ENCODE data around the gene SMARCA2.

Gene SMARCA2

GRCh38 chr9:2085716-2086115, 70.6 kb downstream of the SMARCA2 start:
- no peak overlapping the region for H3K4me3 ChIP-seq (ENCODE audit: insufficient read depth, low read depth, low read length, poor library complexity, severe bottlenecking)
- no peak overlapping the region for H3K27ac ChIP-seq (ENCODE audit: insufficient read depth, low read length, poor library complexity, severe bottlenecking)
- H3K9me3 ChIP-seq (ENCODE audit: control insufficient read depth, low read length), result no peaks in the 10 kb centered on the region

DNA sequence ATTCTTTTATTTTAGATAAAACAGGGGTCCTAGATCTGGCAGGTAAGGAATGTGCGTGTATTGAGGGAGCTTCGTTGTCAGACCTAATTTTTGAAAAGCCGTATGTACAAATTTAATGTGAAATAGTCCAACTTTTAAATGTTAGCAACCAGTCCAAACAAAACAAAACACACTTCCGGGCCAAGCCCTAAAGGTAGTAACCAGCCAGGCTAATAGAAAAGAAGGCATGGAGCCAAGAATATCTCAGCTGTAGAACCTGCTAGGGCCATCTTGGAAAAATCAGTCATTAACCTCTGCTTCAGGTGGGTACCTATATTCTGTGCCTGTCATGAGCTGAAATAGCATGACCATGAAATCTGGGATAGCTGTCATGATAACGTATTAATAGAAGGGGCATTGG, 71.0 kb downstream of the SMARCA2 start:
- H3K4me1 ChIP-seq (ENCODE audit: control insufficient read depth, insufficient read depth, low read length, poor library complexity, severe bottlenecking), result no peaks in the 10 kb centered on the region
- no peaks in the 10 kb centered on the region for H3K9me3 ChIP-seq (ENCODE audit: control insufficient read depth, low read length)
- H3K36me3 ChIP-seq (ENCODE audit: control insufficient read depth, insufficient read depth, low read length), result peaks cover 83% of the 10 kb centered on the region
- no peaks in the 10 kb centered on the region for H3K27me3 ChIP-seq (replicated peaks; ENCODE audit: control insufficient read depth, insufficient read depth, low read length, poor library complexity, severe bottlenecking)
- H3K4me3 ChIP-seq (ENCODE audit: insufficient read depth, low read depth, low read length, poor library complexity, severe bottlenecking), result no peak overlapping the region
- no peak for DNase-seq
- no peak overlapping the region for H3K27ac ChIP-seq (ENCODE audit: insufficient read depth, low read length, poor library complexity, severe bottlenecking)

More at GRCh38 chr9:2085716-2086115, 70.6 kb downstream of the SMARCA2 start:
- no peaks in the 10 kb centered on the region for H3K4me1 ChIP-seq (ENCODE audit: control insufficient read depth, insufficient read depth, low read length, poor library complexity, severe bottlenecking)
- peaks cover 82% of the 10 kb centered on the region for H3K36me3 ChIP-seq (ENCODE audit: control insufficient read depth, insufficient read depth, low read length)
- H3K27me3 ChIP-seq (replicated peaks; ENCODE audit: control insufficient read depth, insufficient read depth, low read length, poor library complexity, severe bottlenecking), result no peaks in the 10 kb centered on the region
- DNase-seq, result no peak

DNA sequence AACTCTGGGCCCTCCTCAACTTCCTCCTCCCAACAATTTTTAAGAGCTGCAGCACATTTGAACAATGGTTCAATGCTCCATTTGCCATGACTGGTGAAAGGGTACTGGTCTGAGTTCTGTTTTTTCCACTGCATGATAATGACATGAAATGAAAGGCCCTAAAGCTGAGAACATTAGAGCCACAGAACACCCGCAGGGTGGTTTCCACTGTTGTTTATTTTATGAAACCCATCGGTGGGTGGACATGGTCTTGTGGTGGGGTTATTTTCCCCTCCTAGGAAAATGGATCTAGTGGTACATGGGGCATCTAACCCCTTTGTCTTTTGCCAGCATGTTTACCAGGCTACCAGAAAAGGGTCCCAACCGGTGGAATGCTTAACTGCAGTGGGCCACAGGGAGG, 71.8 kb downstream of the SMARCA2 start:
- Histone ChIP-seq H3K36me3 (ENCODE audit: control insufficient read depth, insufficient read depth, low read length) (peaks cover 83% of the 10 kb centered on the region), H3K27ac (ENCODE audit: insufficient read depth, low read length, poor library complexity, severe bottlenecking) (no peak overlapping the region), H3K4me3 (ENCODE audit: insufficient read depth, low read depth, low read length, poor library complexity, severe bottlenecking) (no peak overlapping the region), H3K27me3 (replicated peaks; ENCODE audit: control insufficient read depth, insufficient read depth, low read length, poor library complexity, severe bottlenecking) (no peaks in the 10 kb centered on the region), H3K9me3 (ENCODE audit: control insufficient read depth, low read length) (no peaks in the 10 kb centered on the region), H3K4me1 (ENCODE audit: control insufficient read depth, insufficient read depth, low read length, poor library complexity, severe bottlenecking) (no peaks in the 10 kb centered on the region)
- no peak for DNase-seq

DNA sequence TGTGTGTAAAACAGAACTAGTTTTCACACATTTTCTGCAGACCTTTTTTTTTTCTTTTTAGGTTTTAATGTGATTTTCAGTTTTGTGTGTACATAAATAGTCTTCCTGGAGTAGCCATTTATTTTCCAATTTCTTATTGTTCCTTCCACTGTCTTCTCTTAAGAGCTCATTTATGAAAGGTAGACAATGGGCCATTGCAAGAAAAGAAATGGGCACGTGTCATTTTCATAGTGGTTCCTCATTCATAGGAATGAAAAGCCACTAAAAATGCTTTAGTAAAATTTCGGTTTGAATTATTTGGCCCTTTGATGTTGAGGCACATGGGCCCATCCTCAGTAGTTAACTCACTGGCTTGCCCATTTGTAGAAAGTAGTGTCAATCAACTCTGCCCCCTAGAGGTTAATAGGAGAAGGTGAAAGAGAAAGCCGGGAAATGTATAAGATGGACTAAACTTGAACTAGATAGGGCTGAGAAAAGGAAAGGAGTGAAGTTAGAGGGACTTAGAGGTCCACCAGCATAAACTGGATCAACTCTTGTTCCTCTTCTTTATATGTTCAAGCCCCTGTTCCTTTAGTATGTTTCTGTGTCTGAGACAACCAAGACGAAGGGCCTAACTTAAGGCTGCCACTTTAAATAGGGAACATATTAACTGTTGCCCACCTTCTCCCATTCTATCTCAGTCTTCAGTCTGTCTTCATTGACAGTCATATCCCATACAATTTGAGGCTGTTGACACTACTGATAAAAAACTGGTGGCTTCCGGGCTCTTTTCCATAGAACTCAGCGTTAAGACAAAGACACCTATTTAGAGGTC, 72.6 kb downstream of the SMARCA2 start:
- Histone ChIP-seq H3K4me3 (ENCODE audit: insufficient read depth, low read depth, low read length, poor library complexity, severe bottlenecking) (no peak overlapping the region), H3K27ac (ENCODE audit: insufficient read depth, low read length, poor library complexity, severe bottlenecking) (no peak overlapping the region), H3K27me3 (replicated peaks; ENCODE audit: control insufficient read depth, insufficient read depth, low read length, poor library complexity, severe bottlenecking) (no peaks in the 10 kb centered on the region), H3K36me3 (ENCODE audit: control insufficient read depth, insufficient read depth, low read length) (peaks cover 83% of the 10 kb centered on the region), H3K4me1 (ENCODE audit: control insufficient read depth, insufficient read depth, low read length, poor library complexity, severe bottlenecking) (no peaks in the 10 kb centered on the region), H3K9me3 (ENCODE audit: control insufficient read depth, low read length) (no peaks in the 10 kb centered on the region)
- DNase-seq, result peak in 1 of 3 donors; percentile 2

- no peaks in the 10 kb centered on the region for H3K9me3 ChIP-seq (ENCODE audit: control insufficient read depth, low read length)
- H3K36me3 ChIP-seq (ENCODE audit: control insufficient read depth, insufficient read depth, low read length), result peaks cover 73% of the 10 kb centered on the region
- H3K27me3 ChIP-seq (replicated peaks; ENCODE audit: control insufficient read depth, insufficient read depth, low read length, poor library complexity, severe bottlenecking), result no peaks in the 10 kb centered on the region
- no peak overlapping the region for H3K27ac ChIP-seq (ENCODE audit: insufficient read depth, low read length, poor library complexity, severe bottlenecking)
- H3K4me1 ChIP-seq (ENCODE audit: control insufficient read depth, insufficient read depth, low read length, poor library complexity, severe bottlenecking), result no peaks in the 10 kb centered on the region
- H3K4me3 ChIP-seq (ENCODE audit: insufficient read depth, low read depth, low read length, poor library complexity, severe bottlenecking), result no peak overlapping the region
- DNase-seq, result no peak
Observed at GRCh38 chr9:2093920-2094597, 78.9 kb downstream of the SMARCA2 start.

GRCh38 chr9:2096376-2096970, 81.3 kb downstream of the SMARCA2 start:
- Histone ChIP-seq H3K4me3 (ENCODE audit: insufficient read depth, low read depth, low read length, poor library complexity, severe bottlenecking) (no peak overlapping the region), H3K9me3 (ENCODE audit: control insufficient read depth, low read length) (no peaks in the 10 kb centered on the region), H3K27ac (ENCODE audit: insufficient read depth, low read length, poor library complexity, severe bottlenecking) (no peak overlapping the region), H3K4me1 (ENCODE audit: control insufficient read depth, insufficient read depth, low read length, poor library complexity, severe bottlenecking) (no peaks in the 10 kb centered on the region), H3K27me3 (replicated peaks; ENCODE audit: control insufficient read depth, insufficient read depth, low read length, poor library complexity, severe bottlenecking) (no peaks in the 10 kb centered on the region), H3K36me3 (ENCODE audit: control insufficient read depth, insufficient read depth, low read length) (peaks cover 62% of the 10 kb centered on the region)
- no peak for DNase-seq

DNA sequence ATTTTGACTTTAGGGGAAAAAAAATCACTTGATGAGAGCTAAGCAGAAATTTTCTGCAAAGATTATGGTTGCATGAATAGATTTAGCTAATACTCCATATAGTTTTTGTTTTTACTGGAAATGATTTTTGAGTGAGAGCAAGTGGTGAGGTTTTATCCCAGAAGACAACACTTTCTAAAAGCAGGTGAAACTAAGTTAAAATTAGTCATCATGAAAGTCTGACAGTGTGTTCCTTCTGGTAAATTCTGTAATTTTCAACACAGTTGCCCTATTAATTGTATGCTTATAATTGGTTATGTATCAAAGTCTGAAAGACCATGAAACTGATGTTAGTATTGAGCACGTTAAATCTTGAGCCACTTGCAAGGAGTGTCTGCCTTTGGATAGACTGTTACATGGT, 91.5 kb downstream of the SMARCA2 start:
- Histone ChIP-seq H3K4me3 (ENCODE audit: insufficient read depth, low read depth, low read length, poor library complexity, severe bottlenecking) (no peak overlapping the region), H3K4me1 (ENCODE audit: control insufficient read depth, insufficient read depth, low read length, poor library complexity, severe bottlenecking) (no peaks in the 10 kb centered on the region), H3K36me3 (ENCODE audit: control insufficient read depth, insufficient read depth, low read length) (peaks cover 66% of the 10 kb centered on the region), H3K27ac (ENCODE audit: insufficient read depth, low read length, poor library complexity, severe bottlenecking) (no peak overlapping the region), H3K27me3 (replicated peaks; ENCODE audit: control insufficient read depth, insufficient read depth, low read length, poor library complexity, severe bottlenecking) (no peaks in the 10 kb centered on the region), H3K9me3 (ENCODE audit: control insufficient read depth, low read length) (no peaks in the 10 kb centered on the region)
- no peak for DNase-seq

DNA sequence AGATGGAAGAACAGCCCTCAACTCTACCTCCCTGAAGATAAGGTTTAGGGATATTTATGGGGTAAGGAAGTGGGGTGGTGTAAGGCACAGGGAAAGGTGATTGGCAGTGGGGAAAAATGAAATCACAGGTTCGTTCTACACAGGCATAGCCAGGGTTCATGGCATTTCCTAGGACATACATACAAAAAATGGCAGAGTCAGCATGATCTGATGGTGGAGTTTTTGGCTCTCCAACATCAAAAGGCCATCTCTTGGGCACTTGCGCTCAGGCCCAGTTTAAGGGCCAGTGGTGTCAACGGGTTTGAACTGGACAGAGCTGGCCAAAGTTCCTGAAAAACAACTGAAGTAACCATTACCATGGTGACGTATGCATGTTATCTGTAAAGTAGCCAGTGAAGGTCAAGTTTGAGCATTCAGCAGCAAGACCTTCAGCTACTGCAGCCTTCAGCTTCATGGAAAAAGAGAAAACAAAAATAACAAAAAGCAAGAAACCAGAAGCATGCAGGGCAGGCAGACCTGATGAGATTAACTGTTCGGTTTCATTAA, 92.8 kb downstream of the SMARCA2 start:
- Histone ChIP-seq H3K27ac (ENCODE audit: insufficient read depth, low read length, poor library complexity, severe bottlenecking) (no peak overlapping the region), H3K9me3 (ENCODE audit: control insufficient read depth, low read length) (no peaks in the 10 kb centered on the region), H3K27me3 (replicated peaks; ENCODE audit: control insufficient read depth, insufficient read depth, low read length, poor library complexity, severe bottlenecking) (no peaks in the 10 kb centered on the region), H3K4me1 (ENCODE audit: control insufficient read depth, insufficient read depth, low read length, poor library complexity, severe bottlenecking) (no peaks in the 10 kb centered on the region), H3K36me3 (ENCODE audit: control insufficient read depth, insufficient read depth, low read length) (peaks cover 69% of the 10 kb centered on the region), H3K4me3 (ENCODE audit: insufficient read depth, low read depth, low read length, poor library complexity, severe bottlenecking) (no peak overlapping the region)
- no peak for DNase-seq

DNA sequence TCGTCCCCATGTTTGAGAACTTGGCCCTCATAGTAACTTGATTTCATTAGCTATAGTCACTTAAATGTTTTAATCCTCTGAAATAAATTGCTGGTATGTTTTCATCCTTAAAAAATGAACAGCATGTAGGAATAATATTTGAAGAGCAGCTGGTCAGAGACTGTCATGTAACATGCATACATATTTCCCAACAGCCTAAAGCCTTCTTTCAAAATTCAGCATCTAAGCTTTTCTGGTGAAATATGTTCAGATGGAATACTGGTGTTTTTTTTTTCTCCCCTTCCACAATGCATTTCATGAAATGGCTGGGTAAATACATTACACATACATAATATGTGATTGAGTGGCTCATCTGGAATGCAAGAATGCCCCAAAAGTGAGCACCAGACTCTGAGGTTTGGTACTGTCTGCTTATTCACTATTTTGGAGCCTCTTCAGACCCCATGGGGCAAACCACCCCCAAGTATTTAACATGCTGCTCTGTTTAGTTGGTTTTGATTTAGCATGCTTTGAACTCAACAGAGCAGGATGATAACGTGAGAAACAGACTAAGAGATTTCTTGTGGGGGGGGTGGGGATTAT, 94.0 kb downstream of the SMARCA2 start:
- H3K36me3 ChIP-seq (ENCODE audit: control insufficient read depth, insufficient read depth, low read length), result peaks cover 69% of the 10 kb centered on the region
- no peak for DNase-seq
- H3K9me3 ChIP-seq (ENCODE audit: control insufficient read depth, low read length), result no peaks in the 10 kb centered on the region

More for the DNA sequence above, 94.0 kb downstream of the SMARCA2 start:
- no peak overlapping the region for H3K27ac ChIP-seq (ENCODE audit: insufficient read depth, low read length, poor library complexity, severe bottlenecking)
- no peaks in the 10 kb centered on the region for H3K4me1 ChIP-seq (ENCODE audit: control insufficient read depth, insufficient read depth, low read length, poor library complexity, severe bottlenecking)
- no peak overlapping the region for H3K4me3 ChIP-seq (ENCODE audit: insufficient read depth, low read depth, low read length, poor library complexity, severe bottlenecking)
- no peaks in the 10 kb centered on the region for H3K27me3 ChIP-seq (replicated peaks; ENCODE audit: control insufficient read depth, insufficient read depth, low read length, poor library complexity, severe bottlenecking)

All from effector memory CD4-positive, alpha-beta T cell (primary cell).